H9 (cell line): Measurements from ENCODE around the gene TMEM163. TPM values are rescaled to one million over a fixed set of nuclear protein-coding genes. Genes with fewer than 3 reads are reported as not detected.
"Not testable (repeated sequence)": the region's sequence is repeated elsewhere in the genome, so short reads cannot be mapped to it uniquely, and the experiment has no call there.

Experiments
- DNase-seq: peaks from one replicate; pipeline ENCODE4 v3.0.0-alpha.2; 2017
- H2AFZ ChIP-seq: one replicate; pipeline ENCODE4 v1.6.1; 2013; ENCODE audit warnings: mild to moderate bottlenecking, low read length, control low read depth, moderate library complexity
- H2AK5ac ChIP-seq: 2 replicates; pipeline ENCODE4 v1.6.1; 2013; ENCODE audit warnings: low read length, control low read depth, mixed read lengths; ENCODE audit not compliant: insufficient read length
- H2BK120ac ChIP-seq: one replicate; pipeline ENCODE4 v1.6.1; 2013; ENCODE audit warnings: low read depth, mild to moderate bottlenecking, low read length, control low read depth, inconsistent platforms; ENCODE audit not compliant: poor library complexity, severe bottlenecking
- H2BK12ac ChIP-seq: 2 replicates; pipeline ENCODE4 v1.6.1; 2013; ENCODE audit warnings: low read length, control low read depth, mixed read lengths, low read depth; ENCODE audit not compliant: insufficient read length
- H2BK15ac ChIP-seq: 2 replicates; pipeline ENCODE4 v1.6.1; 2013; ENCODE audit warnings: low read depth, low read length, control low read depth
- H2BK20ac ChIP-seq: one replicate; pipeline ENCODE4 v1.6.1; 2013; ENCODE audit warnings: low read depth, mild to moderate bottlenecking, low read length, control low read depth, inconsistent platforms; ENCODE audit not compliant: poor library complexity, severe bottlenecking
- H2BK5ac ChIP-seq: 2 replicates; pipeline ENCODE4 v1.6.1; 2013; ENCODE audit warnings: low read length, control low read depth, mixed read lengths; ENCODE audit not compliant: insufficient read length
- H3K14ac ChIP-seq: 2 replicates; pipeline ENCODE4 v1.6.1; 2013; ENCODE audit warnings: low read length, control low read depth; ENCODE audit not compliant: insufficient read depth
- H3K18ac ChIP-seq: 2 replicates; pipeline ENCODE4 v1.6.1; 2013; ENCODE audit warnings: low read depth, mild to moderate bottlenecking, mixed read lengths, low read length, control low read depth; ENCODE audit not compliant: insufficient read length
- H3K23ac ChIP-seq: 2 replicates; pipeline ENCODE4 v1.6.1; 2013; ENCODE audit warnings: low read length, control low read depth, mixed read lengths, low read depth; ENCODE audit not compliant: insufficient read length
- H3K23me2 ChIP-seq: 2 replicates; pipeline ENCODE4 v1.6.1; 2013; ENCODE audit warnings: low read depth, mild to moderate bottlenecking, mixed read lengths, low read length, control low read depth; ENCODE audit not compliant: insufficient read length, poor library complexity, severe bottlenecking
- H3K27ac ChIP-seq: 2 replicates; pipeline ENCODE4 v1.5.1; 2013; ENCODE audit warnings: low read length, control low read depth, mixed read lengths, low read depth; ENCODE audit not compliant: insufficient read length
- H3K27me3 ChIP-seq: 2 replicates; pipeline ENCODE4 v1.6.1; 2013; ENCODE audit warnings: low read length, control low read depth, inconsistent platforms; ENCODE audit not compliant: insufficient read depth
- H3K4ac ChIP-seq: 2 replicates; pipeline ENCODE4 v1.6.1; 2013; ENCODE audit warnings: low read depth, mild to moderate bottlenecking, control low read depth, inconsistent platforms, low read length, moderate library complexity
- H3K4me1 ChIP-seq: 2 replicates; pipeline ENCODE4 v1.6.1; 2013; ENCODE audit warnings: low read length, control low read depth, inconsistent platforms; ENCODE audit not compliant: insufficient read depth
- H3K4me2 ChIP-seq: 2 replicates; pipeline ENCODE4 v1.6.1; 2013; ENCODE audit warnings: low read length, control low read depth, mixed read lengths; ENCODE audit not compliant: insufficient read length, insufficient read depth
- H3K56ac ChIP-seq: 2 replicates; pipeline ENCODE4 v1.6.1; 2013; ENCODE audit warnings: low read depth, mild to moderate bottlenecking, mixed read lengths, low read length, control low read depth; ENCODE audit not compliant: insufficient read length
- H3K79me1 ChIP-seq: 2 replicates; pipeline ENCODE4 v1.6.1; 2013; ENCODE audit warnings: low read depth, mild to moderate bottlenecking, moderate library complexity, low read length, control low read depth, inconsistent platforms; ENCODE audit not compliant: insufficient read depth, poor library complexity, severe bottlenecking
- H3K79me2 ChIP-seq: 2 replicates; pipeline ENCODE4 v1.6.1; 2013; ENCODE audit warnings: low read length, control low read depth, inconsistent platforms; ENCODE audit not compliant: insufficient read depth
- H3K9ac ChIP-seq: 2 replicates; pipeline ENCODE4 v1.6.1; 2013; ENCODE audit warnings: low read length, control low read depth, mixed read lengths; ENCODE audit not compliant: insufficient read length; ENCODE audit errors: extremely low read depth
- H3K9me3 ChIP-seq: one replicate; pipeline ENCODE4 v1.6.1; 2013; ENCODE audit warnings: low read depth, low read length, inconsistent platforms; ENCODE audit not compliant: control insufficient read depth
- H3T11ph ChIP-seq: one replicate; pipeline ENCODE4 v1.6.1; 2013; ENCODE audit warnings: mild to moderate bottlenecking, low read length, control low read depth, inconsistent platforms
- H4K20me1 ChIP-seq: one replicate; pipeline ENCODE4 v1.6.1; 2013; ENCODE audit not compliant: control insufficient read depth, insufficient read length, insufficient read depth
- H4K5ac ChIP-seq: 2 replicates; pipeline ENCODE4 v1.6.1; 2013; ENCODE audit warnings: low read depth, mild to moderate bottlenecking, mixed read lengths, low read length, control low read depth; ENCODE audit not compliant: insufficient read length
- H4K8ac ChIP-seq: replicated peaks from 2 replicates; pipeline ENCODE4 v1.6.1; 2013; ENCODE audit warnings: low read length, control low read depth, mixed read lengths, low read depth; ENCODE audit not compliant: insufficient read length
- H4K91ac ChIP-seq: 2 replicates; pipeline ENCODE4 v1.6.1; 2013; ENCODE audit warnings: low read depth, mild to moderate bottlenecking, moderate library complexity, mixed read lengths, low read length, control low read depth; ENCODE audit not compliant: insufficient read length
- H3K27ac Mint-ChIP-seq, 3 experiments: 2 replicates in 2 of 3; 3 replicates in 1 of 3; pipeline ENCODE4 v1.8.0; 2020 to 2021; ENCODE audit warnings: mixed read lengths in 3 of 3, mild to moderate bottlenecking in 1 of 3, moderate library complexity in 1 of 3
- H3K27me3 Mint-ChIP-seq: 2 replicates; pipeline ENCODE4 v1.8.0; 2021; ENCODE audit warnings: low read depth, mild to moderate bottlenecking, moderate library complexity, mixed read lengths
- H3K36me3 Mint-ChIP-seq, 3 experiments: 2 replicates in 2 of 3; 3 replicates in 1 of 3; pipeline ENCODE4 v1.8.0; 2020 to 2021; ENCODE audit warnings: low read depth in 3 of 3, mixed read lengths in 3 of 3; ENCODE audit not compliant: insufficient read depth in 1 of 3
- H3K4me1 Mint-ChIP-seq, 2 experiments: 2 replicates each; pipeline ENCODE4 v1.8.0; 2020; ENCODE audit warnings: mixed read lengths in 2 of 2
- H3K4me3 Mint-ChIP-seq, 2 experiments: 2 replicates in 1 of 2; 3 replicates in 1 of 2; pipeline ENCODE4 v1.8.0; 2020 to 2021; ENCODE audit warnings: mild to moderate bottlenecking in 2 of 2, mixed read lengths in 2 of 2, moderate library complexity in 1 of 2
- H3K9me3 Mint-ChIP-seq, 2 experiments: 2 replicates in 1 of 2; 3 replicates in 1 of 2; pipeline ENCODE4 v1.8.0; 2020; ENCODE audit warnings: mild to moderate bottlenecking in 2 of 2, mixed read lengths in 2 of 2, moderate library complexity in 1 of 2
- CTCF ChIP-seq: fragments of 200-600 bp; sonication (generic); conservative IDR thresholded peaks from 3 replicates; pipeline ENCODE4 v1.8.0; 2021; ENCODE audit warnings: antibody characterized with exemption, mild to moderate bottlenecking
- WGBS: extraction: QIAGEN DNeasy Blood & Tissue Kit; methylation state at CpG from one replicate; pipeline ENCODE4 v1.1.7; 2013; ENCODE audit warnings: missing lambda C conversion rate, low lambda C conversion rate, mixed read lengths; ENCODE audit not compliant: insufficient read length; ENCODE audit errors: extremely low coverage; 5-methylcytosine and 5-hydroxymethylcytosine counted together
- total RNA-seq: library from RNA; stranded (reverse); gene quantifications from 2 replicates; pipeline ENCODE4 v1.2.1, GENCODE V29; 2021

The TMEM163 gene
- total RNA-seq, 1 experiment from 2014 or later, result 0.39 TPM

GRCh38 chr2:134590679-134591078, 128.1 kb downstream of the TMEM163 start:
- Mint-ChIP-seq H3K4me1 (peaks cover 23 to 25% of the 10 kb centered on the region in 2 experiments), H3K9me3 (peaks cover 30 to 35% of the 10 kb centered on the region in 2 experiments), H3K4me3 (no peak overlapping the region), H3K27me3 (peaks cover 4% of the 10 kb centered on the region; the same call in 1 of the 2 replicates), H3K36me3 (peaks cover 15 to 32% (median 29%) of the 10 kb centered on the region in 3 experiments), H3K27ac (no peak overlapping the region)
- no peak overlapping the region for H3K56ac ChIP-seq
- H3K14ac ChIP-seq, result no peak overlapping the region
- no peaks in the 10 kb centered on the region for H3K27me3 ChIP-seq
- H3K79me2 ChIP-seq, result no peaks in the 10 kb centered on the region
- H3K18ac ChIP-seq, result no peak overlapping the region
- H3T11ph ChIP-seq, result no peak overlapping the region
- no peak for TF ChIP-seq CTCF
- no peaks in the 10 kb centered on the region; the same call in 1 of the 2 replicates for H3K4me1 ChIP-seq
- no peak overlapping the region for H4K8ac ChIP-seq
- H4K91ac ChIP-seq, result no peak overlapping the region
- H2BK120ac ChIP-seq, result no peak overlapping the region
- H3K23ac ChIP-seq, result no peak overlapping the region
- H3K23me2 ChIP-seq, result no peaks in the 10 kb centered on the region
- H3K9me3 ChIP-seq, result peaks cover 13% of the 10 kb centered on the region
- H4K20me1 ChIP-seq, result no peaks in the 10 kb centered on the region
- no peak for DNase-seq
- H2AFZ ChIP-seq, result no peak overlapping the region
- H3K4ac ChIP-seq, result no peak overlapping the region
- no peak overlapping the region for H2AK5ac ChIP-seq
- WGBS, result no CpG with 5 or more reads among the region's 1 CpG
- no peak overlapping the region for H3K4me2 ChIP-seq
- H3K9ac ChIP-seq, result no peak overlapping the region
- H3K27ac ChIP-seq, result no peak overlapping the region
- no peak overlapping the region for H2BK5ac ChIP-seq
- H4K5ac ChIP-seq, result no peak overlapping the region
- H2BK12ac ChIP-seq, result no peak overlapping the region
- no peaks in the 10 kb centered on the region for H3K79me1 ChIP-seq
- H2BK15ac ChIP-seq, result no peak overlapping the region
- no peak overlapping the region for H2BK20ac ChIP-seq

DNA sequence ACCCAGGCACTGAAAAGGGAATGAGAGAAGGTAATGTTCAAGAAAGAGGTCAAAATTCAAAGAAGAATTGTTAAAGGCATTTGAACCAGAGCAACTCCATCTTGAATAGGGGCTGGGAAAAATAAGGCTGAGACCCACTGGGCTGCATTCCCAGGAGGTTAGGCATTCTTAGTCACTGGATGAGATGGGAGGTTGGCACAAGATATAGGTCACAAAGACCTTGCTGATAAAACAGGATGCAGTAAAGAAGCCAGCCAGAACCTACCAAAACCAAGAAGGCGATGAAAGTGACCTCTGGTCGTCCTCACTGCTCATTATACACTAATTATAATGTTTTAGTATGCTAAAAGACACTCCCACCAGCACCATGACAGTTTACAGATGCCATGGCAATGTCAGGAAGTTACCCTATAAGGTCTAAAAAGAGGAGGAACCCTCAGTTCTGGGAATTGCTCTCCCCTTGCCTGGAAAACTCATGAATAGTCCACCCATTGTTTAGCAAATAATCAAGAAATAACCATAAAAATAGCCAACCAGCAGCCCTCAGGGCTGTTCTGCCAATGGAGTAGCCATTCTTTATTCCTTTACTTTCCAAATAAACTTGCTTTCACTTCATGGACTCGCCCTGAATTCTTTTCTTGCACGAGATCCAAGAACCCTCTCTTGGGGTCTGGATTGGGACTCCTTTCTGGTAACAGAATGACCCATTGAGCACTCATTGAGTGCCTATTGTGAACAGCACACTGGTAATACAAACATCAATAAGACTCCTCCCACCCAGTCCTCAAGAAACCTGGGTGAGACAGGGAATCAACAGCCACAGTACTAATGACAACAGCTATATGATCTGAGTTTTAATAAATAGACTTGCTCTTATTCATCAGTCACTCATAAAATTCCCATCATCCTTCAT, 129.4 kb downstream of the TMEM163 start:
- peaks cover 30 to 35% of the 10 kb centered on the region in 2 experiments for H3K9me3 Mint-ChIP-seq
- no CpG with 5 or more reads among the region's 4 CpGs for WGBS
- H2BK20ac ChIP-seq, H3K23me2 ChIP-seq, H3K56ac ChIP-seq, H2BK120ac ChIP-seq, H3K14ac ChIP-seq, H3K9ac ChIP-seq, H3K27ac ChIP-seq, H3K27me3 ChIP-seq, H2BK12ac ChIP-seq, H2BK15ac ChIP-seq, H3K79me1 ChIP-seq, DNase-seq, H4K91ac ChIP-seq, H3K4me3 Mint-ChIP-seq, H3K79me2 ChIP-seq, H3K4ac ChIP-seq, H3K18ac ChIP-seq, H2AK5ac ChIP-seq, H3K27me3 Mint-ChIP-seq, H3K4me1 ChIP-seq, H2BK5ac ChIP-seq, H4K8ac ChIP-seq, H3K27ac Mint-ChIP-seq, H3K23ac ChIP-seq, H3T11ph ChIP-seq, H3K4me2 ChIP-seq, H4K20me1 ChIP-seq, H2AFZ ChIP-seq, H4K5ac ChIP-seq: not testable (repeated sequence)
- peaks cover 15 to 32% (median 29%) of the 10 kb centered on the region in 3 experiments for H3K36me3 Mint-ChIP-seq
- H3K9me3 ChIP-seq, result peaks cover 13% of the 10 kb centered on the region
- H3K4me1 Mint-ChIP-seq, result peaks cover 23 to 25% of the 10 kb centered on the region in 2 experiments
